IMR-90 (cell line): ENCODE results near the gene KIRREL2. TPM values are rescaled to one million over a fixed set of nuclear protein-coding genes. Genes with fewer than 3 reads are reported as not detected.

Experiments
- ATAC-seq: fragments of 200-7000 bp; cut with Tn5 transposase; 2 replicates; pipeline ENCODE4 v1.9.1; 2020; ENCODE audit warnings: low read depth, mild to moderate bottlenecking, moderate library complexity
- BruUV-seq: library from RNA; stranded (reverse); fragments of 400-500 nt; replicated peaks from 2 replicates; lab custom pipeline; 2021; lab: Mats Ljungman, UMichigan
- CTCF ChIA-PET: fragments of 300-600 bp; formaldehyde crosslinking; extraction: SDS; loops from one replicate; lab custom pipeline; 2021; ENCODE audit warnings: antibody characterized with exemption; lab: Yijun Ruan, JAX
- POLR2A ChIA-PET: fragments of 300-600 bp; sonication (Branson Sonifier 250); formaldehyde crosslinking; loops from one replicate; lab custom pipeline; 2022; ENCODE audit warnings: antibody characterized with exemption; ENCODE audit not compliant: unreplicated experiment; lab: Charles Lee
- DNase-seq: peaks from one replicate; pipeline ENCODE4 v3.0.0; 2013
- H2AFZ ChIP-seq: replicated peaks from 2 replicates; pipeline ENCODE3; 2013; ENCODE audit warnings: low read length, mild to moderate bottlenecking; ENCODE audit not compliant: poor library complexity
- H2AK5ac ChIP-seq: 2 replicates; pipeline ENCODE4 v1.6.1; 2013; ENCODE audit warnings: low read depth, low read length, inconsistent platforms
- H2AK9ac ChIP-seq: replicated peaks from 2 replicates; pipeline ENCODE3; 2013; ENCODE audit warnings: mild to moderate bottlenecking, low read depth, low read length, moderate library complexity; ENCODE audit not compliant: poor library complexity
- H2BK120ac ChIP-seq: 2 replicates; pipeline ENCODE4 v1.6.1; 2013; ENCODE audit warnings: low read depth, low read length, inconsistent platforms
- H2BK15ac ChIP-seq: 3 replicates; pipeline ENCODE4 v1.6.1; 2013; ENCODE audit warnings: low read depth, low read length, inconsistent platforms
- H2BK20ac ChIP-seq: 2 replicates; pipeline ENCODE4 v1.6.1; 2013; ENCODE audit warnings: low read depth, mild to moderate bottlenecking, inconsistent platforms, low read length, moderate library complexity
- H2BK5ac ChIP-seq: 2 replicates; pipeline ENCODE4 v1.6.1; 2013; ENCODE audit warnings: mild to moderate bottlenecking, low read depth, low read length, inconsistent platforms; ENCODE audit not compliant: poor library complexity, severe bottlenecking
- H3K14ac ChIP-seq: replicated peaks from 2 replicates; pipeline ENCODE4 v1.6.1; 2013; ENCODE audit warnings: low read depth, low read length, inconsistent platforms
- H3K18ac ChIP-seq: 2 replicates; pipeline ENCODE4 v1.6.1; 2013; ENCODE audit warnings: low read depth, low read length, control low read depth
- H3K23ac ChIP-seq: 2 replicates; pipeline ENCODE4 v1.6.1; 2013; ENCODE audit warnings: low read depth, low read length, inconsistent platforms
- H3K27ac ChIP-seq: 2 replicates; pipeline ENCODE4 v1.5.1; 2013; ENCODE audit warnings: mild to moderate bottlenecking, control low read depth, low read length; ENCODE audit not compliant: insufficient read depth
- H3K27me3 ChIP-seq: 2 replicates; pipeline ENCODE4 v1.6.1; 2013; ENCODE audit warnings: low read length; ENCODE audit not compliant: control insufficient read depth, insufficient read depth
- H3K36me3 ChIP-seq: 2 replicates; pipeline ENCODE4 v1.6.1; 2013; ENCODE audit warnings: low read length, mixed read lengths; ENCODE audit not compliant: control insufficient read depth, insufficient read depth
- H3K4ac ChIP-seq: 2 replicates; pipeline ENCODE4 v1.6.1; 2013; ENCODE audit warnings: low read depth, low read length, inconsistent platforms
- H3K4me1 ChIP-seq: 2 replicates; pipeline ENCODE4 v1.6.1; 2013; ENCODE audit warnings: low read length, mixed read lengths; ENCODE audit not compliant: control insufficient read depth, insufficient read depth
- H3K4me2 ChIP-seq: 2 replicates; pipeline ENCODE4 v1.6.1; 2013; ENCODE audit warnings: low read depth, mild to moderate bottlenecking, control low read depth, low read length, moderate library complexity
- H3K4me3 ChIP-seq: 2 replicates; pipeline ENCODE4 v1.5.1; 2013; ENCODE audit warnings: low read depth, mild to moderate bottlenecking, control low read depth, low read length, moderate library complexity; ENCODE audit not compliant: insufficient read depth
- H3K56ac ChIP-seq: 2 replicates; pipeline ENCODE4 v1.6.1; 2013; ENCODE audit warnings: low read length, inconsistent platforms; ENCODE audit not compliant: insufficient read depth; ENCODE audit errors: extremely low read depth
- H3K79me1 ChIP-seq, 2 experiments: 2 replicates each; pipeline ENCODE4 v1.6.1; 2013; ENCODE audit warnings: low read length in 2 of 2, inconsistent platforms in 1 of 2, low read depth in 1 of 2
- H3K9ac ChIP-seq: 2 replicates; pipeline ENCODE4 v1.6.1; 2013; ENCODE audit warnings: low read depth, low read length, control low read depth
- H3K9me1 ChIP-seq: 2 replicates; pipeline ENCODE4 v1.6.1; 2013; ENCODE audit warnings: low read length, inconsistent platforms; ENCODE audit not compliant: insufficient read depth
- H3K9me3 ChIP-seq: 2 replicates; pipeline ENCODE4 v1.6.1; 2013; ENCODE audit warnings: low read length; ENCODE audit not compliant: control insufficient read depth, insufficient read depth
- H4K20me1 ChIP-seq: 2 replicates; pipeline ENCODE4 v1.6.1; 2013; ENCODE audit warnings: low read length, inconsistent platforms; ENCODE audit not compliant: insufficient read depth
- H4K5ac ChIP-seq: 2 replicates; pipeline ENCODE4 v1.6.1; 2013; ENCODE audit warnings: mild to moderate bottlenecking, low read depth, low read length, control low read depth
- H4K8ac ChIP-seq, 2 experiments: 2 replicates each; pipeline ENCODE4 v1.6.1; 2013; ENCODE audit warnings: low read depth in 2 of 2, low read length in 2 of 2, control low read depth in 1 of 2, inconsistent platforms in 1 of 2
- H4K91ac ChIP-seq: 2 replicates; pipeline ENCODE4 v1.6.1; 2013; ENCODE audit warnings: low read depth, low read length, inconsistent platforms; ENCODE audit not compliant: insufficient read depth
- BHLHE40 ChIP-seq: fragments of 150-350 bp; IDR thresholded peaks from 2 replicates; pipeline ENCODE4 v1.6.1; 2016; ENCODE audit warnings: mild to moderate bottlenecking, low read depth, low read length
- CEBPB ChIP-seq: IDR thresholded peaks from 2 replicates; pipeline ENCODE4 v1.6.1; 2012; ENCODE audit warnings: low read depth, low read length, improper control_type of control experiment
- CHD1 ChIP-seq: IDR thresholded peaks from 2 replicates; pipeline ENCODE4 v1.6.1; 2012; ENCODE audit warnings: low read depth, low read length, improper control_type of control experiment
- MAFK ChIP-seq: IDR thresholded peaks from 2 replicates; pipeline ENCODE4 v1.6.1; 2012; ENCODE audit warnings: low read depth, low read length, improper control_type of control experiment
- MXI1 ChIP-seq: IDR thresholded peaks from 2 replicates; pipeline ENCODE4 v1.6.1; 2012; ENCODE audit warnings: low read depth, mild to moderate bottlenecking, low read length, moderate library complexity, borderline replicate concordance
- NFE2L2 ChIP-seq: fragments of 150-350 bp; IDR thresholded peaks from 2 replicates; pipeline ENCODE4 v1.6.1; 2016; ENCODE audit warnings: low read depth, mild to moderate bottlenecking, low read length
- POLR2A ChIP-seq: IDR thresholded peaks from 2 replicates; pipeline ENCODE4 v1.6.1; 2012; ENCODE audit warnings: mild to moderate bottlenecking, low read depth, low read length
- RAD21 ChIP-seq: IDR thresholded peaks from 2 replicates; pipeline ENCODE4 v1.6.1; 2012; ENCODE audit warnings: low read length, improper control_type of control experiment
- RCOR1 ChIP-seq: IDR thresholded peaks from 2 replicates; pipeline ENCODE4 v1.6.1; 2012; ENCODE audit warnings: mild to moderate bottlenecking, low read length, improper control_type of control experiment; ENCODE audit not compliant: insufficient replicate concordance
- RFX5 ChIP-seq: IDR thresholded peaks from 2 replicates; pipeline ENCODE4 v1.8.0; 2012; ENCODE audit warnings: low read depth, mild to moderate bottlenecking, low read length, moderate library complexity
- SMC3 ChIP-seq: fragments of 150-350 bp; IDR thresholded peaks from 2 replicates; pipeline ENCODE4 v1.6.1; 2016; ENCODE audit warnings: low read depth, mild to moderate bottlenecking, antibody characterized with exemption, low read length, moderate library complexity
- WGBS, 2 experiments: methylation state at CpG; one replicate each; pipeline versions ENCODE4 v1.1.5 to v1.1.7; 2013; ENCODE audit warnings: missing lambda C conversion rate in 2 of 2; ENCODE audit not compliant: insufficient read length in 1 of 2; ENCODE audit errors: extremely low coverage in 2 of 2; 5-methylcytosine and 5-hydroxymethylcytosine counted together
- dilution Hi-C: fragments of 300-500 bp; cut with HindIII; formaldehyde crosslinking; loops from one replicate; pipeline ENCODE4 v1.14.3; 2018; ENCODE audit warnings: low sequenced_read_pairs; ENCODE audit not compliant: unreplicated experiment
- in situ Hi-C: fragments of 300-500 bp; cut with MboI; formaldehyde crosslinking; loops from 3 replicates; pipeline ENCODE4 v1.14.3; 2019; ENCODE audit warnings: low sequenced_read_pairs, inconsistent platforms, mixed read lengths
- intact Hi-C: fragments of 100-400 bp; cut with micrococcal nuclease; formaldehyde crosslinking; loops from 2 replicates; pipeline ENCODE4 v1.10.0; 2022
- polyA plus RNA-seq, 3 experiments: library from polyadenylated mRNA; depleted of rRNA; stranded (reverse); fragments of >200 nt; gene quantifications; 2 replicates each; pipeline ENCODE4 v1.2.3, GENCODE V29; 2012; ENCODE audit warnings: low replicate concordance in 1 of 3
- total RNA-seq: library from RNA; depleted of rRNA; stranded (reverse); fragments of >200 nt; gene quantifications from 2 replicates; pipeline ENCODE4 v1.2.3, GENCODE V29; 2012
- TF ChIP-seq, protein P1 (sequence below): fragments of 150-350 bp; IDR thresholded peaks from 2 replicates; pipeline ENCODE4 v1.6.1; 2016; ENCODE audit warnings: low read depth, mild to moderate bottlenecking, low read length, moderate library complexity, borderline replicate concordance
- TF ChIP-seq, protein P2 (sequence below): conservative IDR thresholded peaks from 2 replicates; pipeline ENCODE4 v1.5.1; 2012; ENCODE audit warnings: mild to moderate bottlenecking, low read depth, low read length, improper control_type of control experiment

KIRREL2 gene
- total and polyA plus RNA-seq, 2 of the 4 experiments (the other 2 are of a cell fraction), result not detected

DNA sequence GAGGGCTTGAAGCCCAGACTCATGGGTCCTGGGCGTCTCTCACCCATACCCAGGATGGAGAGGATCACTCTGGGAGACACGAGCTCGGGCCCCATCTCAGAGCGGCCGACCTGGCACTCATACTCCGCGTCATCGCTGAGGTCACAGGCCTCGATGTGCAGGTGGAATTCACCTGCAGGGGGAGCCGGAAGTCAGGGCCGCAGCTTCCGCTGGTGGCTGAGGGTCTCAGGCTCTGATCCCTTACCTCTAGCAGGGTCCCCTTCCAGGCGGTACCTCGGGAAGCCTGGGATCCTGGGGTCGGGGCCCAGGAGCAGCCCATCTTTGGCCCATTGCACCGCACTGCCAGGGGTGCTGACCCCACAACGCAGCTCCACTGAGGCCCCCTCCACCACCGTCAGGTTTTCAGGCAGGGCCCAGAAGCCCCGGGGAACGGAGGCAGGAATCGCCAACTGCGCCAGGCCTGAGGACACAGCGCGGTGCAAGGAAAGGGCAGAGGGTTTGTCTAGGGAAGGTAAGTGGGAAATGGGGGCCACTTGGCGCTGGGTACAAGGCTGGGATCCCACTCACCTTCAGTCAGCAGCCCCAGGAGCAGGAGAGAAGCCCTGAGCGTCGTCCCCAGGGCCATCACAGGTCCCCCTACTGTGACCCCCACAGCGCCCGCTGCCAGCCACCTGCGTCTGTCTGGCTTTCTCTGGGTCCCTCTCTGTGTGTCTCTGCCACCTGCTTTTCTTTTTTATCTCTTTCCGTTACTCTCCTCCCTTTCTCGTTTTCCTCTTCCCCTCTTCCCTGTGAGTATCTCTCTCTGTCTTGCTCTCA lies 5.3 kb upstream of the KIRREL2 start (continued):
- TF ChIP-seq MAFK, result no peak

DNA sequence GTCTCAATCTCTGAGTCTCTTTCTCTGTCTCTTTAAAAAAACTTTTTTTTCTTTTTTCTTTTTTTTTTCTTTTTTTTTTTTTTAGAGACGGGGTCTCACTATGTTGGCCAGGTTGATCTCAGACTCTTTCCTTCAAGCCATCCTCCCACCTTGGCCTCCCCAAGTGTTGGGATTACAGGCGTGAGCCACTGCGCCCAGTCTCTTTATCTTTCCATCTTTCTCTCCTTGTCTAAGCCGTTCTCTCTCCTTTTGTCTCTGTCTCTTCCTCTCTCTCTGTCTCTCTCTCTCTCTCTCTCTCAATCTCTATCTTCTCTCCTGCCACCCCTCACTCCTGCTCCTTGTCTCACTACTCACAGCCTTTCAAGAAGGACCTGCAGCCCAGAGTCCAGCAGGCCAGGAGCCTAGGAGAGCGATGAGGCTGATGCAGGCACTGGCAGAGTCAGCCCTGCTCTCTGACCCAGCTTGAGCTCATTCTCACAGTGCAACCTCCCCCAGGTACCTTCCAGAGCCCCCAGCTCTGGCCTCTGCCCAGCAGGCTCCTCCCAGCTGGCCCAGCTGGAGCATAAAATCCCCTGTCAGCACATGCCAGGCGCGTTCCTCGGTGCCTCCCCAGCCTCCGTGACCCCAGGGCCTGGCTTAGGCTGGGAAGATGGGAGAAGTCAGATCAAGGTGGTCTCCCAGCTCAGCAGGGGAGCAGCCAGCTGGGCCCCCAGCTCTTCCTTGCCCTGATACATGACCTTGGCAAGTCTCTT lies 4.5 kb upstream of the KIRREL2 start, which contains the start of gene NPHS1:
Gene NPHS1 (minus strand): TSS at position 476 of the 752 bp plus-strand sequence. CDS start 667 bp downstream, outside the sequence.
- in situ Hi-C loops, result no loop called here
- no peak within 1 kb of the TSS for H3K23ac ChIP-seq
- peaks cover 76% of the 10 kb centered on the region for H3K27me3 ChIP-seq
- no peak within 1 kb of the TSS for H3K18ac ChIP-seq
- H2AK9ac ChIP-seq, result no peak within 1 kb of the TSS
- no peak within 1 kb of the TSS for H4K8ac ChIP-seq
- no TSS peak for BruUV-seq
- intact Hi-C loops, result loop anchor here (2.0 kb wide), 1 partner anchor 49 kb away; no protein-coding TSS in a partner anchor
- no peaks in the 10 kb centered on the region for H3K79me1 ChIP-seq
- H3K4me2 ChIP-seq, result no peak within 1 kb of the TSS
- H2BK5ac ChIP-seq, result no peak within 1 kb of the TSS
- DNase-seq (no peak), ATAC-seq (no peak)
- H4K91ac ChIP-seq, result no peak within 1 kb of the TSS
- ChIA-PET POLR2A (no interaction called here), CTCF (no interaction called here)
- no peak within 1 kb of the TSS for H3K27ac ChIP-seq
- no peak within 1 kb of the TSS for H2AK5ac ChIP-seq
- no peaks in the 10 kb centered on the region for H4K20me1 ChIP-seq
- H3K4me1 ChIP-seq, result no peaks in the 10 kb centered on the region; the same call in 1 of the 2 replicates
- no peaks in the 10 kb centered on the region for H3K36me3 ChIP-seq
- no peak within 1 kb of the TSS for H2BK120ac ChIP-seq
- WGBS, 2 experiments, result 63% methylated on average over 3 of the region's 9 CpGs; no CpG with 5 or more reads in 1 of the 2 experiments
- peak within 1 kb of the TSS; percentile 21 for H2AFZ ChIP-seq
- no peak within 1 kb of the TSS for H3K56ac ChIP-seq
- no peak within 1 kb of the TSS for H4K5ac ChIP-seq
- H2BK20ac ChIP-seq, result no peak within 1 kb of the TSS
- H3K9me1 ChIP-seq, result no peaks in the 10 kb centered on the region
- no peak within 1 kb of the TSS for H2BK15ac ChIP-seq
- H3K9ac ChIP-seq, result no peak within 1 kb of the TSS
- dilution Hi-C loops, result no loop called here
- no peaks in the 10 kb centered on the region for H3K9me3 ChIP-seq
- no peak within 1 kb of the TSS for H3K14ac ChIP-seq
- H3K4me3 ChIP-seq, result no peak within 1 kb of the TSS
- H3K4ac ChIP-seq, result no peak within 1 kb of the TSS
- TF ChIP-seq CHD1 (no peak), MXI1 (no peak), BHLHE40 (no peak), POLR2A (no peak), SMC3 (no peak), MAFK (no peak), NFE2L2 (no peak), RFX5 (no peak), RCOR1 (no peak), CEBPB (no peak), RAD21 (no peak)
- TF ChIP-seq, protein P1, sequence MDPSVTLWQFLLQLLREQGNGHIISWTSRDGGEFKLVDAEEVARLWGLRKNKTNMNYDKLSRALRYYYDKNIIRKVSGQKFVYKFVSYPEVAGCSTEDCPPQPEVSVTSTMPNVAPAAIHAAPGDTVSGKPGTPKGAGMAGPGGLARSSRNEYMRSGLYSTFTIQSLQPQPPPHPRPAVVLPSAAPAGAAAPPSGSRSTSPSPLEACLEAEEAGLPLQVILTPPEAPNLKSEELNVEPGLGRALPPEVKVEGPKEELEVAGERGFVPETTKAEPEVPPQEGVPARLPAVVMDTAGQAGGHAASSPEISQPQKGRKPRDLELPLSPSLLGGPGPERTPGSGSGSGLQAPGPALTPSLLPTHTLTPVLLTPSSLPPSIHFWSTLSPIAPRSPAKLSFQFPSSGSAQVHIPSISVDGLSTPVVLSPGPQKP, result no peak
- TF ChIP-seq, protein P2, sequence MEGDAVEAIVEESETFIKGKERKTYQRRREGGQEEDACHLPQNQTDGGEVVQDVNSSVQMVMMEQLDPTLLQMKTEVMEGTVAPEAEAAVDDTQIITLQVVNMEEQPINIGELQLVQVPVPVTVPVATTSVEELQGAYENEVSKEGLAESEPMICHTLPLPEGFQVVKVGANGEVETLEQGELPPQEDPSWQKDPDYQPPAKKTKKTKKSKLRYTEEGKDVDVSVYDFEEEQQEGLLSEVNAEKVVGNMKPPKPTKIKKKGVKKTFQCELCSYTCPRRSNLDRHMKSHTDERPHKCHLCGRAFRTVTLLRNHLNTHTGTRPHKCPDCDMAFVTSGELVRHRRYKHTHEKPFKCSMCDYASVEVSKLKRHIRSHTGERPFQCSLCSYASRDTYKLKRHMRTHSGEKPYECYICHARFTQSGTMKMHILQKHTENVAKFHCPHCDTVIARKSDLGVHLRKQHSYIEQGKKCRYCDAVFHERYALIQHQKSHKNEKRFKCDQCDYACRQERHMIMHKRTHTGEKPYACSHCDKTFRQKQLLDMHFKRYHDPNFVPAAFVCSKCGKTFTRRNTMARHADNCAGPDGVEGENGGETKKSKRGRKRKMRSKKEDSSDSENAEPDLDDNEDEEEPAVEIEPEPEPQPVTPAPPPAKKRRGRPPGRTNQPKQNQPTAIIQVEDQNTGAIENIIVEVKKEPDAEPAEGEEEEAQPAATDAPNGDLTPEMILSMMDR, result no peak
